HG03060 (cell line): ENCODE measurements around the gene CDC23.
"Not testable (repeated sequence)": the region's sequence is repeated elsewhere in the genome, so short reads cannot be mapped to it uniquely, and the experiment has no call there.

Source experiments
- ATAC-seq: cut with Tn5 transposase; IDR thresholded peaks from one replicate; pipeline ENCODE4 v1.9.1; 2021; ENCODE audit warnings: low read depth, moderate number of reproducible peaks; ENCODE audit not compliant: unreplicated experiment

The CDC23 gene

GRCh38 chr5:138149530-138149929 is 63.6 kb downstream of the CDC23 start:
- no peak for ATAC-seq

- ATAC-seq: no peak
Observed at GRCh38 chr5:138148811-138149210, 64.3 kb downstream of the CDC23 start.

GRCh38 chr5:138143578-138143977 is 69.5 kb downstream of the CDC23 start:
- ATAC-seq: not testable (repeated sequence)

DNA sequence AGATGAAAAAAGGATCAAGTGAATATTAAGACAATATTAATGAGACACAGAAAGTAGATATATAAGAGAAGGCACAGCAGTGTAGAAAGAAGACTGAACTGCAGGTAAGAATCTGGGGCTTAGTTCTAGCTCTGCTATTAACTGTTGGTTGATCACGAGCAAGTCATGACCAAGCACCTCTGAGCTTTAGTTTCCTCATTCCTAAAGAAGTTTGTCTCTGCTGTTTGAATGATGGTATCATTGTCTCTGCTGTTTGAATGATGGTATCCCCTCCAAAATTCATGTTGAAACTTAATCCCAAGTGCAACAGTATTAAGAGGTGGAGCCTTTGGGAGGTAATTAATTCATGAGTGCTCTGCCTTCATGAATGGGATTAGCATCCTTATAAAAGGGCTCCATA is 71.4 kb downstream of the CDC23 start:
- ATAC-seq: no peak

- no peak for ATAC-seq
Observed at GRCh38 chr5:138140268-138140667, 72.9 kb downstream of the CDC23 start.

- no peak for ATAC-seq
Observed at GRCh38 chr5:138139781-138140090, 73.4 kb downstream of the CDC23 start.

DNA sequence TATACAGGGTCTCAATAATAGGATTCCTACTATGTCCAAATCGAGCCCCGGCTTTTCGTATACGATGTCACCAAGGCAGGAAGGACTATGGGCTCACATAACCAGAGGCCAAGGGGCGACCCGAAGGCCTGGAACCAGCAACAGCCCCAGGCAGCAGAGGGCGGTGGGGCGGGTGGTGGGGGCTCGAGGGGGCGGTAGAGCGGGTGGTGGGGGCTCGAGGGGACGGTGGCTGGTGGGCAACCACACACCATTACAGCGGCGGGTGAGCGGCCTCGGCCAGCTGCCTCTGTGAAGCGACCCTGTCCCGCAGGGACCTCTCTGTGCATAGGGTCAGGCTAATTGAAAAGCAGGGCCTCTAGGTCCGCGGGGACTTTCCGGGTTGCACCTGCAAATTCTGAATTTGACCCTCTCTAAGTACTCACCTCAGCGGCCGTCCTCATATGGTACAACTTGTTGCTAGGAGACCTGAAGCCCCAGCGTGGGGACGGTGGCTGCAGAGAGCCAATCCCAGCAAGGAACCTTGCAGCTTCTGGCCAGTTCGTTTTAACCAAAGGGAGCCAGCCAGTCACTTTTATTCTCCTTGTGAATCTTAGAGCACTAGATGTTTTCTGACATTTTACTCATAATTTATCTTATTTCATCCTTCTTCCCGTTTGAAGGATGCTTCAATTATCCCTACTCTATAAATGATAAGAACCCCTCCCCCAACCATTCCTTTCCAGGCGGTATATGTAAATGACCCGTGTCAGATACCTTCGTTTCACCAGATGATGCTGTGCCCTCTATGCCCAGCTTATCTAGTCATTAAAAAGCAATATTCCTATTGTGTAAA is 74.0 kb downstream of the CDC23 start, which contains the start of gene NME5:
Gene NME5, minus strand, starts transcription at position 480 of the 832 bp plus-strand sequence. CDS start 648 bp downstream, outside the sequence.
- no peak for ATAC-seq
